A549 (cell line): ENCODE measurements around the gene ADGRD1. TPM values are rescaled to one million over a fixed set of nuclear protein-coding genes. Genes with fewer than 3 reads are reported as not detected.

Source experiments
- ATAC-seq, 2 experiments: fragments of 200-7000 bp in 1 of 2; fragments of >200 bp in 1 of 2; cut with Nextera tagmentation in 1 of 2; cut with Tn5 transposase in 1 of 2; 3 replicates each; pipeline versions ENCODE4 v1.8.0 to v1.9.1; 2018 to 2020; ENCODE audit warnings: mild to moderate bottlenecking in 1 of 2, moderate library complexity in 1 of 2
- CTCF ChIA-PET: fragments of 300-600 bp; sonication (Branson Sonifier 250); formaldehyde crosslinking; extraction: SDS; loops from one replicate; lab custom pipeline; 2021; ENCODE audit warnings: antibody characterized with exemption, inconsistent platforms; lab: Yijun Ruan, JAX
- POLR2A ChIA-PET: fragments of 350-600 bp; formaldehyde crosslinking; extraction: SDS; loops from one replicate; lab custom pipeline; 2021; ENCODE audit warnings: antibody characterized with exemption, inconsistent platforms; lab: Yijun Ruan, JAX
- DNase-seq, 2 experiments: peaks; one replicate each; pipeline versions ENCODE4 v3.0.0 to v3.0.0-alpha.2; 2011 to 2016; ENCODE audit warnings: low read depth in 1 of 2, low spot score in 1 of 2
- FAIRE-seq: peaks from 2 replicates; lab custom pipeline; 2011; peaks lifted over from hg19 to GRCh38; lab: Jason Lieb, UNC
- H3K27ac ChIP-seq, 2 experiments: fragments of >200 bp; sonication (Bioruptor Twin); formaldehyde crosslinking; 3 replicates each; pipeline ENCODE4 v1.5.1; 2016 to 2017
- H3K4me1 ChIP-seq: fragments of >200 bp; sonication (Bioruptor Twin); formaldehyde crosslinking; 3 replicates; pipeline ENCODE4 v1.6.1; 2016
- H3K4me2 ChIP-seq: fragments of >200 bp; sonication (Bioruptor Twin); formaldehyde crosslinking; 3 replicates; pipeline ENCODE4 v1.6.1; 2016
- H3K4me3 ChIP-seq: fragments of >200 bp; sonication (Bioruptor Twin); formaldehyde crosslinking; 3 replicates; pipeline ENCODE4 v1.5.1; 2016
- H3K9me3 ChIP-seq: fragments of >200 bp; sonication (Bioruptor Twin); formaldehyde crosslinking; 3 replicates; pipeline ENCODE4 v1.6.1; 2016
- BHLHE40 ChIP-seq: IDR thresholded peaks from 2 replicates; pipeline ENCODE4 v1.6.1; 2012; ENCODE audit warnings: low read depth, low read length, inconsistent platforms
- CBX2 ChIP-seq: fragments of 200-600 bp; sonication (generic); IDR thresholded peaks from 2 replicates; pipeline ENCODE4 v1.6.1; 2016; ENCODE audit warnings: low read depth, mild to moderate bottlenecking, borderline replicate concordance
- CBX8 ChIP-seq: fragments of 200-600 bp; sonication (generic); IDR thresholded peaks from 2 replicates; pipeline ENCODE4 v1.6.1; 2016
- CHD2 ChIP-seq: fragments of 150-350 bp; IDR thresholded peaks from 2 replicates; pipeline ENCODE4 v1.6.1; 2014; ENCODE audit warnings: low read length; ENCODE audit not compliant: partially characterized antibody
- EHF ChIP-seq: fragments of 250-450 bp; sonication (Bioruptor Pico); IDR thresholded peaks from 2 replicates; pipeline ENCODE4 v1.5.0; 2020; ENCODE audit warnings: mild to moderate bottlenecking
- EP300 ChIP-seq, 2 experiments: fragments of >200 bp; sonication (Bioruptor Twin); formaldehyde crosslinking; IDR thresholded peaks; 2 replicates in 1 of 2; 3 replicates in 1 of 2; pipeline ENCODE4 v1.6.1; 2016 to 2017
- GATA3 ChIP-seq: IDR thresholded peaks from 2 replicates; pipeline ENCODE4 v1.6.1; 2012; ENCODE audit warnings: borderline replicate concordance
- HDAC2 ChIP-seq: fragments of 200-600 bp; sonication (generic); IDR thresholded peaks from 2 replicates; pipeline ENCODE4 v1.6.1; 2016
- HES2 ChIP-seq: fragments of >200 bp; sonication (Bioruptor Twin); formaldehyde crosslinking; IDR thresholded peaks from 2 replicates; pipeline ENCODE4 v1.6.1; 2016
- JUNB ChIP-seq: fragments of >200 bp; sonication (Bioruptor Twin); formaldehyde crosslinking; IDR thresholded peaks from 2 replicates; pipeline ENCODE4 v1.6.1; 2016
- KDM1A ChIP-seq: fragments of 200-600 bp; sonication (generic); IDR thresholded peaks from 2 replicates; pipeline ENCODE4 v1.6.1; 2016; ENCODE audit warnings: low read depth, mild to moderate bottlenecking
- MAZ ChIP-seq: fragments of 150-350 bp; IDR thresholded peaks from 2 replicates; pipeline ENCODE4 v1.6.1; 2014; ENCODE audit warnings: antibody characterized with exemption, low read depth, low read length, borderline replicate concordance
- NPAS2 ChIP-seq: fragments of 250-450 bp; sonication (Bioruptor Pico); IDR thresholded peaks from 2 replicates; pipeline ENCODE4 v1.8.0; 2022; ENCODE audit warnings: mild to moderate bottlenecking, moderate library complexity, borderline replicate concordance
- POLR2A ChIP-seq: IDR thresholded peaks from 2 replicates; pipeline ENCODE4 v1.6.1; 2012; ENCODE audit warnings: mild to moderate bottlenecking, low read length
- TFCP2L1 ChIP-seq: fragments of 250-450 bp; sonication (Bioruptor Pico); IDR thresholded peaks from 2 replicates; pipeline ENCODE4 v1.5.0; 2021; ENCODE audit warnings: mild to moderate bottlenecking
- ZNF302 ChIP-seq: fragments of 250-450 bp; sonication (Bioruptor Pico); IDR thresholded peaks from 2 replicates; pipeline ENCODE4 v1.9.0; 2021; ENCODE audit warnings: inconsistent platforms, mild to moderate bottlenecking, moderate library complexity
- WGBS: methylation state at CpG from one replicate; pipeline ENCODE4 v1.1.6; 2017; ENCODE audit errors: missing lambda C conversion rate; 5-methylcytosine and 5-hydroxymethylcytosine counted together
- polyA plus RNA-seq, 4 experiments: library from polyadenylated mRNA; depleted of rRNA in 3 of 4; stranded (reverse); fragments of >200 nt; fragmentation: RNase III in 1 of 4; extraction: RNeasy Plus Mini Kit Qiagen cat#74134 plus additional on column Dnase treatment in 1 of 4; gene quantifications; 2 replicates in 3 of 4; 3 replicates in 1 of 4; pipeline ENCODE4 v1.2.3, GENCODE V29; 2011 to 2017
- TF ChIP-seq, protein P1 (sequence below): IDR thresholded peaks from 2 replicates; pipeline ENCODE4 v1.6.1; 2012; ENCODE audit warnings: low read depth, borderline replicate concordance
- TF ChIP-seq, protein P2 (sequence below): fragments of >200 bp; sonication (Bioruptor Twin); formaldehyde crosslinking; IDR thresholded peaks from 3 replicates; pipeline ENCODE4 v1.6.1; 2016

ADGRD1 gene
- polyA plus RNA-seq, 2 of the 4 experiments (the other 2 are of a cell fraction): 0.36 to 1.5 TPM

GRCh38 chr12:131112700-131113290 is 159.1 kb downstream of the ADGRD1 start:
- H3K9me3 ChIP-seq: no peaks in the 10 kb centered on the region
- WGBS: 49% methylated on average over 4 of the region's 4 CpGs
- peaks cover 17% of the 10 kb centered on the region for H3K4me1 ChIP-seq
- DNase-seq (no peak), FAIRE-seq (no peak)
- H3K27ac ChIP-seq: peak overlapping the region; percentile 10 to 50; a peak in 1 of 6 replicates
- TF ChIP-seq KDM1A (no peak), MAZ (no peak), EHF (CRISPR knock-in tag) (no peak), GATA3 (no peak), ZNF302 (CRISPR knock-in tag) (no peak), POLR2A (no peak), CBX2 (no peak), EP300 (IDR thresholded peaks at IDR 0.05) (no peak), NPAS2 (no peak)
- TF ChIP-seq, protein P1, sequence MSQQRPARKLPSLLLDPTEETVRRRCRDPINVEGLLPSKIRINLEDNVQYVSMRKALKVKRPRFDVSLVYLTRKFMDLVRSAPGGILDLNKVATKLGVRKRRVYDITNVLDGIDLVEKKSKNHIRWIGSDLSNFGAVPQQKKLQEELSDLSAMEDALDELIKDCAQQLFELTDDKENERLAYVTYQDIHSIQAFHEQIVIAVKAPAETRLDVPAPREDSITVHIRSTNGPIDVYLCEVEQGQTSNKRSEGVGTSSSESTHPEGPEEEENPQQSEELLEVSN: no peak
- TF ChIP-seq, all 56 proteins: peak for 0
- Histone ChIP-seq H3K4me3 (no peak overlapping the region), H3K4me2 (peak overlapping the region; percentile 46; the same call in 2 of the 3 replicates)
- peak in 1 of 2 experiments; percentile 51; a peak in 2 of 6 replicates for ATAC-seq
- ChIA-PET CTCF (interaction anchor here (1.6 to 13.7 kb wide), 4 partner anchors 8 to 718 kb away, joined by 3 to 121 read pairs (median 47); no protein-coding TSS in a partner anchor), POLR2A (no interaction called here)

- Histone ChIP-seq H3K4me1 (peaks cover 17% of the 10 kb centered on the region), H3K27ac (no peak overlapping the region; a peak in 1 of 6 replicates), H3K4me3 (no peak overlapping the region), H3K9me3 (no peaks in the 10 kb centered on the region)
- no peak for FAIRE-seq
- CTCF ChIA-PET: interaction anchor here (1.6 to 13.7 kb wide), 5 partner anchors 9 to 717 kb away, joined by 3 to 121 read pairs (median 6); no protein-coding TSS in a partner anchor
- 79% methylated on average over 18 of the region's 18 CpGs for WGBS
- TF ChIP-seq JUNB: no peak
- TF ChIP-seq, all 56 proteins: peak for 0
- POLR2A ChIA-PET: no interaction called here
- no peak for DNase-seq
- H3K4me2 ChIP-seq: no peak overlapping the region
- no peak for ATAC-seq
These were observed 160.0 kb downstream of the ADGRD1 start for GRCh38 chr12:131113568-131114270.

- ChIA-PET POLR2A (no interaction called here), CTCF (interaction anchor here (1.6 to 13.7 kb wide), 4 partner anchors 9 to 261 kb away, joined by 3 to 121 read pairs (median 48); no protein-coding TSS in a partner anchor)
- Histone ChIP-seq H3K4me3 (no peak overlapping the region), H3K4me1 (peaks cover 17% of the 10 kb centered on the region), H3K27ac (no peak overlapping the region), H3K4me2 (no peak overlapping the region), H3K9me3 (no peaks in the 10 kb centered on the region)
- TF ChIP-seq CHD2 (no peak), NPAS2 (no peak), TFCP2L1 (CRISPR knock-in tag) (no peak), HES2 (no peak), JUNB (no peak), HDAC2 (no peak), BHLHE40 (no peak), MAZ (no peak), CBX8 (no peak)
- TF ChIP-seq, protein P2, sequence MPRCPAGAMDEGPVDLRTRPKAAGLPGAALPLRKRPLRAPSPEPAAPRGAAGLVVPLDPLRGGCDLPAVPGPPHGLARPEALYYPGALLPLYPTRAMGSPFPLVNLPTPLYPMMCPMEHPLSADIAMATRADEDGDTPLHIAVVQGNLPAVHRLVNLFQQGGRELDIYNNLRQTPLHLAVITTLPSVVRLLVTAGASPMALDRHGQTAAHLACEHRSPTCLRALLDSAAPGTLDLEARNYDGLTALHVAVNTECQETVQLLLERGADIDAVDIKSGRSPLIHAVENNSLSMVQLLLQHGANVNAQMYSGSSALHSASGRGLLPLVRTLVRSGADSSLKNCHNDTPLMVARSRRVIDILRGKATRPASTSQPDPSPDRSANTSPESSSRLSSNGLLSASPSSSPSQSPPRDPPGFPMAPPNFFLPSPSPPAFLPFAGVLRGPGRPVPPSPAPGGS: no peak
- DNase-seq (no peak), FAIRE-seq (no peak), ATAC-seq (no peak)
- 65% methylated on average over 5 of the region's 5 CpGs for WGBS
These were observed 160.6 kb downstream of the ADGRD1 start for GRCh38 chr12:131114271-131114670.
